Activated CD4-positive, alpha-beta memory T cell treated with anti-CD3 and anti-CD28 coated beads for 36 hours (primary cell): ENCODE measurements around the gene ARHGAP6. TPM values are rescaled to one million over a fixed set of nuclear protein-coding genes. Genes with fewer than 3 reads are reported as not detected.
"Not testable (repeated sequence)": the region's sequence is repeated elsewhere in the genome, so short reads cannot be mapped to it uniquely, and the experiment has no call there.

Experiments
- CTCF ChIA-PET: fragments of 350-600 bp; sonication (Branson Sonifier 250); formaldehyde crosslinking; loops from one replicate; lab custom pipeline; 2021; ENCODE audit warnings: antibody characterized with exemption, inconsistent platforms; lab: Charles Lee
- POLR2A ChIA-PET: fragments of 350-600 bp; sonication (Branson Sonifier 250); formaldehyde crosslinking; loops from one replicate; lab custom pipeline; 2021; ENCODE audit warnings: antibody characterized with exemption; lab: Charles Lee
- DNase-seq: peaks from one replicate; pipeline ENCODE4 v3.0.0-alpha.2; 2020
- H3K27ac Mint-ChIP-seq: one replicate; pipeline ENCODE4 v1.8.0; 2021; ENCODE audit warnings: mixed read lengths
- H3K27me3 Mint-ChIP-seq: one replicate; pipeline ENCODE4 v1.8.0; 2021; ENCODE audit warnings: mixed read lengths
- H3K36me3 Mint-ChIP-seq: one replicate; pipeline ENCODE4 v1.8.0; 2021; ENCODE audit warnings: mixed read lengths
- H3K4me1 Mint-ChIP-seq: one replicate; pipeline ENCODE4 v1.8.0; 2021; ENCODE audit warnings: low read depth, mixed read lengths
- H3K4me3 Mint-ChIP-seq: one replicate; pipeline ENCODE4 v1.8.0; 2021; ENCODE audit warnings: mild to moderate bottlenecking, mixed read lengths
- H3K9me3 Mint-ChIP-seq: one replicate; pipeline ENCODE4 v1.8.0; 2021; ENCODE audit warnings: mixed read lengths
- intact Hi-C: fragments of 100-400 bp; cut with micrococcal nuclease; formaldehyde crosslinking; loops from one replicate; pipeline ENCODE4 v1.15.1; 2023
- total RNA-seq, 2 experiments: library from RNA; stranded (reverse); gene quantifications; one replicate each; pipeline ENCODE4 v1.2.3, GENCODE V29; 2021

ARHGAP6 gene
- total RNA-seq, 2 experiments from 2014 or later, result not detected

DNA sequence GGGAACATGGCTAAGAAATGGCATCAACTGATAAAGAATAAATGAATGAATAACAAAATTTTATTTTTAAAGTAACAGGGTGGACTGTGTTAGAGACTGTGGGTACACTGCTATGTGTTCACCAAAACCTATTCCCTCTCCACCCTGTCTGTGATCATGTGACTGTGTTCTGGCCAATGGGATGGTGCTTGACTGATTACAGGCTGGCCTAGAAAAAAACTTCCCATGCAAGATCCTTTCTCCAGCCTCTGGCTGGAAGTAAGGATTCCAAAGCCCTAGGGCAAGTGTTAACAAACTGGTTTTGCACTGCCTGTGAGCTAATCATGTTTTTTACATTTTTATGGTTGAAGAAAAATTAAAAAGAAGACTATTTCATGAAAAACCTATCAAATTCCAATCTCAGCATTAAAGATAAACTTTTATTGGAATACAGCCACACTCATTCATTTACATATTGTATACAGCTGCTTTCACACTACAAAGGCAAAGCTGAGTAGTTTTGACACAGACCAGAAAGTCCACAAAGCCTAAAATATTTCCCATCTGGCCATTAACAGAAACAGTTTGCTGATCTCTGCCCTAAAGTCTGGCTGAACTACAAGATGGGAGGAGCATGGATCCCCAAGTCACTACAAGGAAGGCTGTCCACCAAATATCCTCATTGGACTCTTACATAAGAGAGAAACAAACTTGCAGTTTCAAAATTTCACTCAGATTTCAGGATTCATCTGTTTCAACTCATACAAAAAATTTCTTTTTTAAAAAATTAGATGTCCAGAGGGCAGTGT lies 133.2 kb downstream of the ARHGAP6 start:
- no peak overlapping the region for H3K27ac Mint-ChIP-seq
- no peaks in the 10 kb centered on the region for H3K9me3 Mint-ChIP-seq
- CTCF ChIA-PET, result interaction anchor here (0.7 to 1.7 kb wide), 7 partner anchors 190 to 389 kb away, joined by 3 to 7 read pairs (median 3); no protein-coding TSS in a partner anchor
- H3K27me3 Mint-ChIP-seq, result no peaks in the 10 kb centered on the region
- POLR2A ChIA-PET, result no interaction called here
- no peaks in the 10 kb centered on the region for H3K36me3 Mint-ChIP-seq
- H3K4me1 Mint-ChIP-seq, result no peaks in the 10 kb centered on the region
- intact Hi-C loops, result loop anchor here (1.0 to 2.0 kb wide), 8 partner anchors 192 to 1239 kb away; partner anchors contain the start of gene MSL3
- no peak overlapping the region for H3K4me3 Mint-ChIP-seq
- DNase-seq, result no peak

DNA sequence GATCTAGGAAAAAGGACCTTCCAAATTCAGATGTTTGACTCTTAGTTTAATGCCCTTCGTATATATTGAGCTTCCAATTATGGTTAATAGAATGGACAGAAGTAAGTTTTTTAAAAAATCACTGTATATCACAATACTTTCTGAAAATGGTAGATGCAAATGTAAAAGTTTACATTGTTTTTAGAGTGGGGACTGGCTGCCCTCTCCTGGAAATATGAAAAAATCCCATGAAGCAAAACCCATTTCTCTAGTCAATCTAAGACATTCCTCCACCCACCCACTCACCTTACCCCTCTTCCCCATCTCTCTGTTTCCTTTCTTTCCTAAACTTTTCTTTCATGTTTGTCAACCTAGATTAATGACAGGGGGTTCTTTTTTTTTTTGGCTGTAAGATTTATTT lies 134.5 kb downstream of the ARHGAP6 start:
- Mint-ChIP-seq H3K36me3 (no peaks in the 10 kb centered on the region), H3K4me3 (no peak overlapping the region), H3K27me3 (no peaks in the 10 kb centered on the region), H3K9me3 (no peaks in the 10 kb centered on the region), H3K4me1 (no peaks in the 10 kb centered on the region), H3K27ac (no peak overlapping the region)
- ChIA-PET POLR2A (no interaction called here), CTCF (interaction anchor here (0.7 to 1.7 kb wide), 3 partner anchors 199 to 388 kb away, joined by 3 to 7 read pairs (median 4); no protein-coding TSS in a partner anchor)
- DNase-seq, result no peak
- intact Hi-C loops, result no loop called here

DNA sequence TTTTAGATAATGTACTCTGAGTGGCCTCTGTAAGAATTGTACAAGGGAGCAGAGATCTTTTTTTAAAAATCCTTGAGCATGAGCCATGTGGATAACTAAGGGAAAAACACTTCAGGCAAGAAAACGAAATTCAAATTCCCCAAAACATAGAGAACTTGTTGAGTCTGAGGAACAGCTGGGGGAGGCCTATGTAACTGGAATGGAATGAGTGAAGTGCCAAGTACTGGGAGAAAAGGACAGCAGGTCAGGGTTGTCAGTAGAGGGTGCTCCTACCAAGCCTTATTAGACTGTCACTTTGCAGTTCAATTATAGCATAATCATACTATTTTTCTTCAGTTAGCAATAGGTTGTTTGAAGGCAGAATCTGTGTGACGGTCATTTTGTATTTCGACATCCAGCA lies 135.1 kb downstream of the ARHGAP6 start:
- CTCF ChIA-PET, result no interaction called here
- no peaks in the 10 kb centered on the region for H3K4me1 Mint-ChIP-seq
- DNase-seq, result no peak
- POLR2A ChIA-PET, result no interaction called here
- H3K36me3 Mint-ChIP-seq, result no peaks in the 10 kb centered on the region
- no peak overlapping the region for H3K27ac Mint-ChIP-seq
- intact Hi-C loops, result no loop called here
- H3K9me3 Mint-ChIP-seq, result no peaks in the 10 kb centered on the region
- no peak overlapping the region for H3K4me3 Mint-ChIP-seq
- no peaks in the 10 kb centered on the region for H3K27me3 Mint-ChIP-seq

DNA sequence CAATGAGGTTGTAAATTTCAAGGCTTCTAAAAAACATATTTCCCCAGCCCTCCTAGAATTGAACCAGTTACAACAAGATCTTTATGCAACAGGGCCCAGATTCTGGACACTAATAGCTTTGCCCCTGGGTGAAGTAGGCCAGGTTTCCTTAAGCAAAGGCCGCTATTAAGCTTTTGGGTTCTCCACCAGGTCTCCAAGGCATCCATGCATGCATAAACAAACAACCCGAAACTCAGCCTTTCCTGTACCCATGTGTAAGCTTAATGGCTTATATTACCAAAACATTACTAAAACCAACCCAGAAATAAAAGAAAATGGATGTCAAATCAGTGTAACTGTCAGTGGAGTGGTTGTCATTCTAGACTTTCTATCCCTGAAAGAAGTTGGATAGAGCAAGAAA lies 137.1 kb downstream of the ARHGAP6 start:
- intact Hi-C loops, result no loop called here
- ChIA-PET CTCF (no interaction called here), POLR2A (no interaction called here)
- H3K36me3 Mint-ChIP-seq, result no peaks in the 10 kb centered on the region
- no peaks in the 10 kb centered on the region for H3K27me3 Mint-ChIP-seq
- DNase-seq, result no peak
- no peaks in the 10 kb centered on the region for H3K4me1 Mint-ChIP-seq
- H3K9me3 Mint-ChIP-seq, result no peaks in the 10 kb centered on the region
- H3K4me3 Mint-ChIP-seq, result no peak overlapping the region
- no peak overlapping the region for H3K27ac Mint-ChIP-seq

DNA sequence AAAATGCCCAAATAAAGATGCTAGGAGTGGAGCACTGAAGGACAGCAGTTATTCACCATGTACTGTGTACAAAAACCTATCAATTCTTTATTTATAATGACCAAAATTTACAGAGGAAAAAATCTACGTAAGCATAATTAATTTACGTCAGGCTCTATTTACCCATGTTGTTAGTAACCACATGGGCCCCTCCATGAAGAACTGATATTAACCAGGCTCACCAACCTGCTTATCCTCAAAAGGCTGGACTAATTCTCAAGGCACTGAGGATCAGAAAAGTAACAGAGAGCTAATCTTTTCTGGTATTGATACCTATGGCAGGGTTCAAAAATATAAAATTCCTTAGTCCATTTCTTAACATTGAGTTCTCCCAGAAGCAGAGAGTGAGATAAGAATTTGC lies 140.0 kb downstream of the ARHGAP6 start:
- intact Hi-C loops, result no loop called here
- H3K27me3 Mint-ChIP-seq, result peaks cover 3% of the 10 kb centered on the region
- no peaks in the 10 kb centered on the region for H3K4me1 Mint-ChIP-seq
- H3K4me3 Mint-ChIP-seq, result no peak overlapping the region
- ChIA-PET POLR2A (no interaction called here), CTCF (no interaction called here)
- no peak overlapping the region for H3K27ac Mint-ChIP-seq
- H3K36me3 Mint-ChIP-seq, result no peaks in the 10 kb centered on the region
- no peaks in the 10 kb centered on the region for H3K9me3 Mint-ChIP-seq
- DNase-seq, result no peak

DNA sequence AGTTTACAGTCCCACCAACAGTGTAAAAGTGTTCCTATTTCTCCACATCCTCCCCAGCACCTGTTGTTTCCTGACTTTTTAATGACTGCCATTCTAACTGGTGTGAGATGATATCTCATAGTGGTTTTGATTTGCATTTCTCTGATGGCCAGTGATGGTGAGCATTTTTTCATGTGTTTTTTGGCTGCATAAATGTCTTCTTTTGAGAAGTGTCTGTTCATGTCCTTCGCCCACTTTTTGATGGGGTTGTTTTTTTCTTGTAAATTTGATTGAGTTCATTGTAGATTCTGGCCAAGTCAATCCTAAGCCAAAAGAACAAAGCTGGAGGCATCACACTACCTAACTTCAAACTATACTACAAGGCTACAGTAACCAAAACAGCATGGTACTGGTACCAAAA lies 146.5 kb downstream of the ARHGAP6 start:
- H3K27ac Mint-ChIP-seq, H3K4me1 Mint-ChIP-seq, H3K36me3 Mint-ChIP-seq, H3K9me3 Mint-ChIP-seq, POLR2A ChIA-PET, H3K27me3 Mint-ChIP-seq, CTCF ChIA-PET, DNase-seq, intact Hi-C loops, H3K4me3 Mint-ChIP-seq: not testable (repeated sequence)

DNA sequence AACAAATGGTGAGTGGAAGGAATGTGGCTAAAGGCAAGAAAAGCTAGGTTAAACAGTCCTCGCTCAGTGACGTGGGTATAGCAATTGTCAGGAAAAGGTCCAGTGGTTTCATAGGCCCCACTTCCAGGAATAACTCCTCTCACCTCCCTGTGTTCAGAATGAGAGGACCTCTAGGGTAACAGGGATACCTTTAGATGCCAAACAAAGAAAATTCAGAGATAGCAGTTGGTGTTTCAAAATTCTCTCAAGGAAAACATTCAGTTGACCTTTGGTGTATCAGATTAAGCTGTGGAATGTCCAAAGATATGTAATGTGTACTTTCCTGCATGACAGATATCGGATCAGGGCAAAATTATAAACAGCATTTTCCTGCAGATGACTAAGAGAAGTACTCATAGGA lies 155.9 kb downstream of the ARHGAP6 start:
- ChIA-PET POLR2A (no interaction called here), CTCF (no interaction called here)
- no peak for DNase-seq
- no peak overlapping the region for H3K27ac Mint-ChIP-seq
- peaks cover 2% of the 10 kb centered on the region for H3K27me3 Mint-ChIP-seq
- H3K4me3 Mint-ChIP-seq, result no peak overlapping the region
- H3K36me3 Mint-ChIP-seq, result no peaks in the 10 kb centered on the region
- intact Hi-C loops, result no loop called here
- H3K9me3 Mint-ChIP-seq, result no peaks in the 10 kb centered on the region
- no peaks in the 10 kb centered on the region for H3K4me1 Mint-ChIP-seq

DNA sequence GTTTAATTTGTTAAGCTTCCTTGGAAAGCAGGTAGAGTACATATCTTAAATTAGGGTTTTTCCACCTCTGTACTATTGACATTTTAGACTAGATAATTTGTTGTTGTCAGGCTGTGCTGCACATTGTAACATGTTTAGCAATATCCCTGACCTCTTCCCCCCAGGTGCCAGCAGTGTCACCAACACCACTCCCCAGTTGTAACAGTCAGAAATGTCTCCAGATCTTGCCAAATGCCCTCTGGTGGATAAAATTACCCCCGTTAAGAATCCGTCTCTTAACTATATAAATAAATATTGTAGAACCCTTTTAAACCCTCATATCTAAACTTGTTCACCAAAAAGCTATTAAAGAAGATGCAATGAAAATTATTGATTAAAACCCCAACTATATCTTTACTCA lies 161.5 kb downstream of the ARHGAP6 start:
- intact Hi-C loops, result no loop called here
- H3K4me3 Mint-ChIP-seq, result no peak overlapping the region
- H3K27ac Mint-ChIP-seq, result no peak overlapping the region
- DNase-seq, result no peak
- ChIA-PET POLR2A (no interaction called here), CTCF (no interaction called here)
- H3K36me3 Mint-ChIP-seq, result no peaks in the 10 kb centered on the region
- no peaks in the 10 kb centered on the region for H3K9me3 Mint-ChIP-seq
- H3K27me3 Mint-ChIP-seq, result peaks cover 2% of the 10 kb centered on the region
- H3K4me1 Mint-ChIP-seq, result no peaks in the 10 kb centered on the region

DNA sequence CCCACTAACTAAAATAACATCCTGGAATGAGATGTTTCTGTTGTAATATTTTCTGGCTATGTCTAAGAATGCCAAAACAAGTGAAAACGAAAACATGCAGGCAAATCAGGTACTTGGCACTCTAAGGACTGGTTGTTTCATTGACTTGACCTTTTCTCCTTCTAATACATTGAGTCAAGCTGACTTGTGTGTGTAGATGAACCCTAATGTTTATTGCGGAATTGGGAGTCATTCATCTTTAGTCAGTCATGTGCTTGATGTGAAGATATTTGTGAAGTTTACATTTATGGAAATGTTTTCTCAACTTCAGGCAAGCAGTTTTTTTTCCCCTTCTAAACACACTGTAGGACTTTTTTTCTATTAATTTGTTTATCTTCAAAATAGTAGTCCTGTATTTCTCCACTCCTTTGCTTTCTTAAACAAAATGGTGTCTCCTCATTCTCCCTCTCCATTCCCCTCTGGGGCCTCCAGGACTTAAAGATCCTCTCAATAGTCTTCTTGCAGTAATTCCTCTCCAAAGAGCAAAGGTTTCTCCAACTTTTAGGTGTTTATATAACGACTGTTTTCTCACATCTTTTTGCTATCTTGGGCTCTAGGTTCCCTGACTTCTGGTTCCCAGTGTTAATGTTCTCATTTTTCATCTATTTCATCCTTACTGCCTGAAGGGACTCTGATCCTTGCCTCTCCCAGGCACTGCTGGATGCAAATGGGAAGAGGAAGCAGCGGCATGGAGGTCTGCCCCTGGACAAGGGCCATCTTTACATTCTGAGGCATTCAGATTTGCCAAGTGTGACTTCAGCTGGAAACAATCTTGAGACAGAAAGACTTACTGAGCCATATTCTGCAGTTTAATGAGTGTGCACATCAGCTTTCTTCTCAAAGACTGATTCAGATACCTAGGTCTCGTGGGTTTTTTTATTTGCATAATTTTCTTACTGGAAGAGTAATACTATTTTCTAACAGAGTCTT lies 166.4 kb downstream of the ARHGAP6 start:
- no peak for DNase-seq
- Mint-ChIP-seq H3K27ac (no peak overlapping the region), H3K27me3 (no peaks in the 10 kb centered on the region), H3K9me3 (no peaks in the 10 kb centered on the region), H3K36me3 (no peaks in the 10 kb centered on the region), H3K4me3 (no peak overlapping the region), H3K4me1 (no peaks in the 10 kb centered on the region)
- intact Hi-C loops, result no loop called here
- POLR2A ChIA-PET, result no interaction called here
- CTCF ChIA-PET, result no interaction called here

DNA sequence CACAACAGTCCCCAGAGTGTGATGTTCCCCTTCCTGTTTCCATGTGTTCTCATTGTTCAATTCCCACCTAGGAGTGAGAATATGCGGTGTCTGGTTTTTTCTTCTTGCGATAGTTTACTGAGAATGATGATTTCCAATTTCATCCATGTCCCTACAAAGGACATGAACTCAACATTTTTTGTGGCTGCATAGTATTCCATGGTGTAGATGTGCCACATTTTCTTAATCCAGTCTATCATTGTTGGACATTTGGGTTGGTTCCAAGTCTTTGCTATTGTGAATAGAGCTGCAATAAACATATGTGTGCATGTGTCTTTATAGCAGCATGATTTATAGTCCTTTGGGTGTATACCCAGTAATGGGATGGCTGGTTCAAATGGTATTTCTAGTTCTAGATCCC lies 174.3 kb downstream of the ARHGAP6 start:
- H3K4me3 Mint-ChIP-seq, H3K9me3 Mint-ChIP-seq, CTCF ChIA-PET, H3K27ac Mint-ChIP-seq, intact Hi-C loops, H3K4me1 Mint-ChIP-seq, H3K27me3 Mint-ChIP-seq, DNase-seq, H3K36me3 Mint-ChIP-seq, POLR2A ChIA-PET: not testable (repeated sequence)

DNA sequence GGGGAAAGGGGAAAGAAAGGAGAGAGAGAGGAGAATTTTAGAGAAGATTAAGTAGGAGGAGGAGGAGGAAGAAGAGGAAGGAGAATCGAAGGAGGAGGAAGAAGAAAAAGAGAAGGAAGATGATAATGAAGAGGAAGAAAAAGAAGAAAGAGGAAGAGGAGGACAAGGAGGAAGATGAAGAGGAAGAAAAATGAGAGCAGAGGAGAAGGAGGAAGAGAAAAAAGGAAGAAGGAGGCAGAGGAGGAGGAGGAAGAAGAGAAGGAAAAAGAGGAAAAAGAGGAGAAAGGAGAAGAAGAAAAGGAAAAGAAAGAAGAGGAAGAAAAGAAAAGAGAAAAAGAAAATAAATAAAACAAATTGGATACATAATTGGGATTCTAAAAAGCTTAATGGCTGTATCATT lies 181.4 kb downstream of the ARHGAP6 start:
- H3K9me3 Mint-ChIP-seq, result no peaks in the 10 kb centered on the region
- no peak overlapping the region for H3K4me3 Mint-ChIP-seq
- DNase-seq, result no peak
- H3K36me3 Mint-ChIP-seq, result no peaks in the 10 kb centered on the region
- peaks cover 9% of the 10 kb centered on the region for H3K27me3 Mint-ChIP-seq
- POLR2A ChIA-PET, result no interaction called here
- H3K4me1 Mint-ChIP-seq, result no peaks in the 10 kb centered on the region
- H3K27ac Mint-ChIP-seq, result no peak overlapping the region
- CTCF ChIA-PET, result no interaction called here
- intact Hi-C loops, result no loop called here

DNA sequence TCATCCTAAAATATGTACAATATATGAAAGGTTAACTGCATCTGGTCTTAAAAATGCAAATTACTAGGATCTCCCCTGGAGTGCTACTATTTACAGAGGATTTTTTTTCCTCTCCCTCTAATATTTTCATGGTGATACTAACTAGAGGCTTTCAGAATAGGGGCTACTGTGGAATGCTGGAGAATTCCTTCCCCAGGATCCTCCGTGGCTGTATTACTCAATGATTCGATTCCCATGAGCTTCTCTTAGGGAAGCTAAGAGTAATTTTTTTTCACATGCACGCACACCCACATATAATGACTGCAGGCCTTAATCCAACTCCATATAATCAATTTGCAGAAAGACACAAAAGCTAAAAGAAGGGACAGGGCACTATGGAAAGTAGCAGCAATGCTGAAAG lies 184.7 kb downstream of the ARHGAP6 start:
- no peaks in the 10 kb centered on the region for H3K9me3 Mint-ChIP-seq
- no peak overlapping the region for H3K4me3 Mint-ChIP-seq
- no peak overlapping the region for H3K27ac Mint-ChIP-seq
- POLR2A ChIA-PET, result no interaction called here
- intact Hi-C loops, result no loop called here
- no peaks in the 10 kb centered on the region for H3K4me1 Mint-ChIP-seq
- peaks cover 7% of the 10 kb centered on the region for H3K27me3 Mint-ChIP-seq
- H3K36me3 Mint-ChIP-seq, result no peaks in the 10 kb centered on the region
- CTCF ChIA-PET, result no interaction called here
- no peak for DNase-seq
